IPS-NIHi11 (cell line): Measurements from ENCODE around the gene LHFPL2.
"Not testable (repeated sequence)": the region's sequence is repeated elsewhere in the genome, so short reads cannot be mapped to it uniquely, and the experiment has no call there.

ENCODE experiments used
- DNase-seq: peaks from one replicate; pipeline ENCODE4 v3.0.0; 2012; ENCODE audit warnings: mixed read lengths, low spot score

LHFPL2 gene

DNA sequence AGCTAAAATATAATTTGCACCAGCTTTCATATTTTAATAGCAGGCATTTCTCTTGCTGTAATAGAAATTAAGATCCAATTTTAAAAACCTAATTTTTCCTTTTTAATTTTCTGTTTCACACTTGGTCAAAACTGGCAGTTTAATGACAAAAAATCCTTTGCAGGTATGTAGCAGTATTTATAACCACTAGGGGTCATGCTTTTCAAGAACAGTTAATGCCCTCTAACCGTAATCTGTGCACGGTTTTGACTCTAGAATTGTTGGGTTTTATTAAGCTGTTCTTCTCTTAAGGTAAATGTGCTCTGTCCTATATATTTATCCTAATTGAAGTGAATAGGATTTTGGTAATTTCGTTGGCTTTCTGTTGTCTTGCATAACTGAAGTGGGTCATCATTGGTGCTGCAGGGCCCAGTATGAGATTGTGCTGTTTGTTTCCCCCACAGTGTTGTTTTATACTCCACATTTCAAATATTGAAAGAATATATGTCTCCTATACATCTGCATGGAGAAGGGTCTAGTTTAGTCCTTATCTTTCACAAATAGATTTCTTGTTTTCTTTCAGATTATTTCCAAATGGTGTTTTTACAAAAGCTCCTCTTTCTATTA is 180.7 kb downstream of the LHFPL2 start:
- peak; percentile 44 for DNase-seq

DNA sequence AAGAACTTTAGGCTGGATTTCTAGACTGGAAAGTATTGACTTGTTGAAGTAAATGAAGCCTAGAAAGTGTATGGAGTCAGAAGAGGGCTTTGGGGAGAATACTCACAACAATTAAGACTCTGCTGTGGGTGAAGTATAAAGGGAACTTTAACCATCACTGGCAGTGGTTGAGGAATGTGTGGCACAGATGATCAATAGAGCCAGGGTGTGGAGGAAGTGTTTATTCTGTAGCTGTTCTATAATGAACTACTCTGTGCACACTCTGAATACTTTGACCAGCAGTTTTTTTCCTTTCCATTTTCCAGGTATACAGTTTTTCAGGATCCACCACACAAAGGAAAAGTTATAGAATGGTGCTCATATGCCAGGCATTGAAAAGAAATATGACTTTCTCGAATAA is 181.4 kb downstream of the LHFPL2 start:
- no peak for DNase-seq

DNA sequence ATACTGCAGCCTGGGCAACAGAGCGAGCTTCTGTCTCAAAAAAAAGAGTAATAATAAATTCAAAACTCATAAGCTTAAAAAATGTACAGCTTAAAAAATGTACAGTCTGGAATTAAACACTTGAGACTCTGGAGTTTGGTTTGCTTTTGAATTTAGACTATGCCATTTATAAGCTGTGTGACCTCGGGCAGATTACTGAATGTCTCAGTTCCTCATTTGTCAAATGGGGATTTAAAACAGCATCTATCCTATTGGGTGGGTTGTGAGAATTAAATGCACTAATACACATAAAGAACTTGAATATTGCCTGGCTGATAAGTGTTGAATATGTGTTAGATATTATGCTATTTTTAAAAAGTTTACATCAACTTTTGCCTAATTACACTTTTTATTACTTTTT is 189.7 kb downstream of the LHFPL2 start:
- no peak for DNase-seq

DNA sequence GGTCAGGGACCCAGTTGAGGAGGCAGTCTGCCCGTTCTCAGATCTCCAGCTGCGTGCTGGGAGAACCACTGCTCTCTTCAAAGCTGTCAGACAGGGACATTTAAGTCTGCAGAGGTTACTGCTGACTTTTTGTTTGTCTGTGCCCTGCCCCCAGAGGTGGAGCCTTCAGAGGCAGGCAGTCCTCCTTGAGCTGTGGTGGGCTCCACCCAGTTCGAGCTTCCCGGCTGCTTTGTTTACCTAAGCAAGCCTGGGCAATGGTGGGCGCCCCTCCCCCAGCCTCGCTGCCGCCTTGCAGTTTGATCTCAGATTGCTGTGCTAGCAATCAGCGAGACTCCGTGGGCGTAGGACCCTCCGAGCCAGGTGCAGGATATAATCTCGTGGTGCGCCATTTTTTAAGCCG is 191.1 kb downstream of the LHFPL2 start:
- DNase-seq = not testable (repeated sequence)

DNA sequence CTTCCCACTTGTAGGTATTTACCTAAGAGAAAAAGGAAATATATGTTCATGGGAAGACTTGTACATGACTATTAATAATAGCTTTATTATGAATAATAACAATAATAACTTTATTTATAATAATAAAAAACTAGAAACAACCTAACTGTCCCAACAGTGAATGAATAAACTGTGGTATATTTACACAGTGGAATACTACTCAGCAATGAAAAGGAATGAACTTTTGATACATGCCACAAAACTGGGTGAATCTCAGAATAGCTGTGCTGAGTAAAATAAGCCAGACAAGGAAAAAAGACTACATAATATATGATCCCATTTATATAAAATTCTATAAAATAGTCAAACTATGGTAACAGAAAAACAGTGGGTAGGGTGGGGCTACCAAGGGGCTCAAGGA is 199.5 kb downstream of the LHFPL2 start:
- DNase-seq = no peak

DNA sequence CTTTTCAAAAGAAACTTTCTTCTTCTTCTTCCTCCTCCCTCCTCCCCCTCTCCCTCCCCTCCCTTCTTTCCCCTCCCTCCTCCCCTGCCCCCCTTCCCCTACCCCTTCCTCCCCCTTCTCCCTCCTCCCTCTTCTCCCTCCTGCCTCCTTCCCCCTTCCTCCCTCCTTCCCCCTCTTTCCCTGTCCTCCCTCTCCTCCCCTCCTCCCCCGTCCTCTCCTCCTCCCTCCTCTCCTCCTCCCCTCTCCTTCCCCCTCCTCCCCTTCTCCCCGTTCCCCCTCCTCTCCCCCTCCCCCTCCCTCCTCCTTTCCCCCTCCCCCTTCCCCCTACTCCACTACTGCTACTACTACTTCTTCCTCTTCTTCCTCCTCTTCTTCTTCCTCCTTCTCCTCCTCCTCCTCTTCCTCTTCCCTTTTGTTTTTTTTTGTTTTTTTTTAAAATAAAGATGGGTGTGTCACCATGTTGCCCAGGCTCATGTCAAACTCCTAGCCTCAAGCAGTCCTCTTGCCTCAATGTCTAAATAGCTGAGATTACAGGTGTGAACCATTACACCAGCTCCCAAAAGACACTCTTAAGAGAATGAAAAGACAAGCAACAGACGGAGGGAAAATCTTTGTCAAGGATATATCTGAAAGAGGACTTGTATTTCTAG is 200.7 kb downstream of the LHFPL2 start:
- no peak for DNase-seq
